H1 (cell line): ENCODE results near the gene APOO. TPM values are rescaled to one million over a fixed set of nuclear protein-coding genes. Genes with fewer than 3 reads are reported as not detected.

Experiments
- CTCF ChIA-PET: fragments of 300-600 bp; sonication (Branson Sonifier 250); formaldehyde crosslinking; loops from one replicate; lab custom pipeline; 2021; ENCODE audit not compliant: partially characterized antibody; lab: Charles Lee
- POLR2A ChIA-PET: fragments of 300-600 bp; sonication (Branson Sonifier 250); formaldehyde crosslinking; loops from one replicate; lab custom pipeline; 2021; ENCODE audit warnings: inconsistent platforms; ENCODE audit not compliant: partially characterized antibody; lab: Charles Lee
- DNase-seq, 2 experiments: peaks; one replicate each; pipeline versions ENCODE4 v3.0.0 to v3.0.0-alpha.2; 2010 to 2022; ENCODE audit warnings: low spot score in 2 of 2, low read depth in 1 of 2, mixed read lengths in 1 of 2
- FAIRE-seq: peaks from 2 replicates; lab custom pipeline; 2011; peaks lifted over from hg19 to GRCh38; lab: Jason Lieb, UNC
- H2AFZ ChIP-seq: 2 replicates; pipeline ENCODE4 v1.8.1; 2012; ENCODE audit warnings: low read length, inconsistent platforms
- H2AK5ac ChIP-seq: 2 replicates; pipeline ENCODE4 v1.6.1; 2013; ENCODE audit warnings: low read depth, low read length
- H2BK120ac ChIP-seq: replicated peaks from 2 replicates; pipeline ENCODE3; 2013; ENCODE audit warnings: low read depth, low read length, inconsistent platforms
- H2BK12ac ChIP-seq: 2 replicates; pipeline ENCODE4 v1.6.1; 2013; ENCODE audit warnings: low read depth, low read length
- H2BK15ac ChIP-seq: 2 replicates; pipeline ENCODE4 v1.6.1; 2013; ENCODE audit warnings: low read length
- H2BK20ac ChIP-seq: 2 replicates; pipeline ENCODE4 v1.6.1; 2013; ENCODE audit warnings: low read length
- H2BK5ac ChIP-seq: 2 replicates; pipeline ENCODE4 v1.6.1; 2013; ENCODE audit warnings: low read depth, low read length
- H3K14ac ChIP-seq: 2 replicates; pipeline ENCODE4 v1.6.1; 2013; ENCODE audit warnings: inconsistent platforms; ENCODE audit not compliant: insufficient read length
- H3K18ac ChIP-seq: 2 replicates; pipeline ENCODE4 v1.6.1; 2013; ENCODE audit warnings: low read length; ENCODE audit errors: extremely low read depth
- H3K23ac ChIP-seq: 2 replicates; pipeline ENCODE4 v1.6.1; 2013; ENCODE audit warnings: inconsistent platforms; ENCODE audit not compliant: insufficient read length
- H3K23me2 ChIP-seq: 2 replicates; pipeline ENCODE4 v1.6.1; 2013; ENCODE audit warnings: low read depth, low read length
- H3K27ac ChIP-seq: 2 replicates; pipeline ENCODE4 v1.6.1; 2011; ENCODE audit warnings: low read depth, low read length, inconsistent platforms
- H3K27me3 ChIP-seq, 4 experiments: replicated peaks in 1 of 4; 1 replicate in 1 of 4; 2 replicates in 3 of 4; pipeline versions ENCODE4 v1.6.1 to v1.8.1; 2011 to 2013; ENCODE audit warnings: low read length in 3 of 4, mild to moderate bottlenecking in 3 of 4, inconsistent platforms in 2 of 4, mixed read lengths in 2 of 4, moderate library complexity in 1 of 4; ENCODE audit not compliant: control insufficient read depth in 3 of 4, insufficient read depth in 3 of 4; ENCODE audit errors: extremely low read depth in 1 of 4
- H3K36me3 ChIP-seq, 4 experiments: 2 replicates each; pipeline versions ENCODE4 v1.6.1 to v1.8.1; 2011 to 2013; ENCODE audit warnings: mild to moderate bottlenecking in 4 of 4, low read length in 3 of 4, moderate library complexity in 2 of 4, control low read depth in 1 of 4, inconsistent platforms in 1 of 4; ENCODE audit not compliant: insufficient read depth in 4 of 4, control insufficient read depth in 2 of 4
- H3K4ac ChIP-seq: replicated peaks from 2 replicates; pipeline ENCODE3; 2013; ENCODE audit warnings: low read length, low read depth, mixed read lengths, inconsistent platforms; ENCODE audit not compliant: insufficient read length
- H3K4me1 ChIP-seq, 4 experiments: replicated peaks in 1 of 4; 1 replicate in 1 of 4; 2 replicates in 3 of 4; pipeline versions ENCODE4 v1.6.1 to v1.8.1; 2011 to 2013; ENCODE audit warnings: low read length in 3 of 4, inconsistent platforms in 2 of 4, mixed read lengths in 1 of 4; ENCODE audit not compliant: insufficient read depth in 4 of 4, control insufficient read depth in 3 of 4
- H3K4me2 ChIP-seq, 2 experiments: 2 replicates each; pipeline versions ENCODE4 v1.6.1 to v1.8.1; 2011 to 2013; ENCODE audit warnings: low read depth in 2 of 2, low read length in 2 of 2, control low read depth in 1 of 2, inconsistent platforms in 1 of 2, mild to moderate bottlenecking in 1 of 2; ENCODE audit not compliant: insufficient read depth in 1 of 2
- H3K4me3 ChIP-seq, 4 experiments: fragments of 200-600, 300-600 bp in 1 of 4; sonication (generic), shearing (Covaris generic), sonication (Bioruptor Twin) in 1 of 4; 2 replicates each; pipeline versions ENCODE4 v1.5.1 to v1.8.1; 2011 to 2016; ENCODE audit warnings: low read length in 4 of 4, low read depth in 3 of 4, control low read depth in 2 of 4, inconsistent platforms in 2 of 4, mild to moderate bottlenecking in 2 of 4, mixed read lengths in 1 of 4, moderate library complexity in 1 of 4; ENCODE audit not compliant: insufficient read depth in 2 of 4; ENCODE audit errors: extremely low read depth in 1 of 4
- H3K56ac ChIP-seq: replicated peaks from 2 replicates; pipeline ENCODE3; 2013; ENCODE audit warnings: low read depth, mild to moderate bottlenecking, mixed read lengths, low read length, inconsistent platforms; ENCODE audit not compliant: insufficient read length
- H3K79me1 ChIP-seq: 2 replicates; pipeline ENCODE4 v1.6.1; 2013; ENCODE audit warnings: low read depth, low read length, control low read depth
- H3K79me2 ChIP-seq, 2 experiments: 2 replicates each; pipeline versions ENCODE4 v1.6.1 to v1.8.1; 2012 to 2013; ENCODE audit warnings: low read length in 2 of 2, mild to moderate bottlenecking in 2 of 2, inconsistent platforms in 1 of 2; ENCODE audit not compliant: insufficient read depth in 2 of 2, control insufficient read depth in 1 of 2
- H3K9ac ChIP-seq, 4 experiments: replicated peaks in 1 of 4; 1 replicate in 1 of 4; 2 replicates in 3 of 4; pipeline versions ENCODE4 v1.6.1 to v1.8.1; 2011 to 2013; ENCODE audit warnings: low read depth in 3 of 4, low read length in 3 of 4, control low read depth in 2 of 4, mild to moderate bottlenecking in 2 of 4, moderate library complexity in 2 of 4, inconsistent platforms in 1 of 4; ENCODE audit errors: extremely low read depth in 1 of 4
- H3K9me3 ChIP-seq, 2 experiments: 2 replicates each; pipeline versions ENCODE4 v1.6.1 to v1.8.1; 2012 to 2013; ENCODE audit warnings: mild to moderate bottlenecking in 2 of 2, moderate library complexity in 2 of 2, control low read depth in 1 of 2, inconsistent platforms in 1 of 2, low read depth in 1 of 2, low read length in 1 of 2, mixed read lengths in 1 of 2; ENCODE audit not compliant: insufficient read depth in 2 of 2
- H4K20me1 ChIP-seq, 2 experiments: replicated peaks in 1 of 2; 2 replicates each; pipeline versions ENCODE3 to v1.8.1; 2011 to 2013; ENCODE audit warnings: inconsistent platforms in 2 of 2, low read length in 2 of 2, mild to moderate bottlenecking in 1 of 2; ENCODE audit not compliant: insufficient read depth in 2 of 2, control insufficient read depth in 1 of 2
- H4K5ac ChIP-seq: 2 replicates; pipeline ENCODE4 v1.6.1; 2013; ENCODE audit warnings: low read length, low read depth, mixed read lengths, inconsistent platforms; ENCODE audit not compliant: insufficient read length
- H4K8ac ChIP-seq: 2 replicates; pipeline ENCODE4 v1.8.0; 2013; ENCODE audit warnings: mild to moderate bottlenecking, moderate library complexity, low read length, inconsistent platforms; ENCODE audit not compliant: insufficient read depth; ENCODE audit errors: extremely low read depth
- H4K91ac ChIP-seq: replicated peaks from 2 replicates; pipeline ENCODE3; 2013; ENCODE audit warnings: low read length, mixed read lengths, inconsistent platforms; ENCODE audit not compliant: insufficient read length
- CTCF ChIP-seq, 3 experiments: IDR thresholded peaks; 1 replicate in 2 of 3; 2 replicates in 1 of 3; pipeline versions ENCODE4 v1.5.1 to v1.6.1; 2011; ENCODE audit warnings: low read length in 3 of 3, mild to moderate bottlenecking in 3 of 3, inconsistent platforms in 2 of 3, low read depth in 1 of 3, moderate library complexity in 1 of 3; ENCODE audit not compliant: insufficient read depth in 1 of 3; ENCODE audit errors: control extremely low read depth in 1 of 3
- WGBS, 2 experiments: shearing (Covaris generic) in 1 of 2; methylation state at CpG; one replicate each; pipeline versions ENCODE4 v1.1.6 to v1.1.7; 2013 to 2015; ENCODE audit warnings: low lambda C conversion rate in 2 of 2, mixed read lengths in 2 of 2, inconsistent platforms in 1 of 2, low coverage in 1 of 2, missing lambda C conversion rate in 1 of 2; ENCODE audit not compliant: insufficient replicate concordance in 2 of 2, insufficient coverage in 1 of 2, insufficient read length in 1 of 2; ENCODE audit errors: extremely low coverage in 1 of 2, missing lambda C conversion rate in 1 of 2; 5-methylcytosine and 5-hydroxymethylcytosine counted together
- polyA plus RNA-seq, 7 experiments: library from polyadenylated mRNA; depleted of rRNA in 3 of 7; stranded (reverse) in 5 of 7; unstranded in 2 of 7; fragments of >200 nt in 5 of 7; fragments of 200-250 nt in 2 of 7; gene quantifications; 1 replicate in 5 of 7; 2 replicates in 1 of 7; 4 replicates in 1 of 7; pipeline versions ENCODE4 v1.2.1 to v1.2.3, GENCODE V29; 2011 to 2013; ENCODE audit warnings: missing spikeins in 2 of 7, mixed read lengths in 2 of 7
- total RNA-seq: library from RNA; stranded (reverse); fragmentation: NEBNext Ultra II Directional; extraction: Animal tissue kit (Norgen Biotek cat#: 25700); gene quantifications from 2 replicates; pipeline ENCODE4 v1.2.1, GENCODE V29; 2021

APOO gene
- total and polyA plus RNA-seq, 2 of the 8 experiments (the other 6 are each of a cell fraction or from before 2014, with no cell fraction given): 25.7 to 45.0 TPM

GRCh38 chrX:23930894-23931604 lies 23.3 kb upstream of the APOO start:
- Histone ChIP-seq H3K27ac (no peak overlapping the region), H3K79me2 (no peaks in the 10 kb centered on the region), H3K9me3 (no peaks in the 10 kb centered on the region), H3K9ac (no peak overlapping the region), H2BK20ac (no peak overlapping the region), H3K4me3 (no peak overlapping the region), H2AK5ac (no peak overlapping the region), H3K4me1 (no peaks in the 10 kb centered on the region), H3K23ac (no peak overlapping the region), H3K18ac (no peak overlapping the region), H3K4me2 (no peak overlapping the region), H3K4ac (no peak overlapping the region), H4K8ac (no peak overlapping the region), H2BK12ac (no peak overlapping the region), H2BK5ac (no peak overlapping the region), H3K14ac (no peak overlapping the region), H3K27me3 (no peaks in the 10 kb centered on the region), H4K5ac (no peak overlapping the region), H2BK120ac (no peak overlapping the region), H2BK15ac (no peak overlapping the region), H3K23me2 (no peaks in the 10 kb centered on the region; the same call in 1 of the 2 replicates), H4K91ac (no peak overlapping the region), H3K56ac (no peak overlapping the region), H3K79me1 (no peaks in the 10 kb centered on the region), H3K36me3 (no peaks in the 10 kb centered on the region), H2AFZ (no peak overlapping the region), H4K20me1 (no peaks in the 10 kb centered on the region)
- DNase-seq: no peak
- FAIRE-seq: no peak
- CTCF ChIA-PET: interaction anchor here (1.0 kb wide), 1 partner anchor 22 kb away, joined by 4 read pairs; no protein-coding TSS in a partner anchor
- 86% methylated on average over 2 of the region's 2 CpGs; no CpG with 5 or more reads in 1 of the 2 experiments for WGBS, 2 experiments
- TF ChIP-seq CTCF (IDR thresholded peaks at IDR 0.05; ENCODE audit: control extremely low read depth in 1 of 3, insufficient read depth in 1 of 3, low read depth in 1 of 3, low read length in 3 of 3): no peak
- POLR2A ChIA-PET: no interaction called here
